Vagina (tissue), 2 donors: ENCODE measurements around the gene GFRAL. TPM values are rescaled to one million over a fixed set of nuclear protein-coding genes. Genes with fewer than 3 reads are reported as not detected.

Source experiments
- DNase-seq, 2 donors: peaks; one replicate each; pipeline ENCODE4 v3.0.0-alpha.2; 2017; ENCODE audit errors: extremely low spot score in 2 of 2
- H3K27ac ChIP-seq: fragments of 200-600 bp; sonication (generic); one replicate; pipeline ENCODE4 v1.5.1; 2019
- H3K27me3 ChIP-seq: fragments of 200-600 bp; sonication (generic); one replicate; pipeline ENCODE4 v1.5.1; 2019
- H3K36me3 ChIP-seq, 2 donors: fragments of 200-600 bp; sonication (generic); one replicate each; pipeline ENCODE4 v1.5.1; 2017 to 2019
- H3K4me1 ChIP-seq: fragments of 200-600 bp; sonication (generic); one replicate; pipeline ENCODE4 v1.5.1; 2019
- H3K4me3 ChIP-seq, 2 donors: fragments of 200-600 bp; sonication (generic); 1 replicate in 1 of 2; 2 replicates in 1 of 2; pipeline ENCODE4 v1.5.1; 2016 to 2019
- H3K9me3 ChIP-seq: fragments of 200-600 bp; sonication (generic); one replicate; pipeline ENCODE4 v1.5.1; 2019
- POLR2A ChIP-seq, 2 donors: fragments of 450-650 bp; IDR thresholded peaks; one replicate each; pipeline ENCODE4 v1.6.1; 2017; ENCODE audit warnings: antibody characterized with exemption in 2 of 2, mild to moderate bottlenecking in 2 of 2, moderate library complexity in 2 of 2
- POLR2AphosphoS5 ChIP-seq, 2 donors: sonication (generic); formaldehyde crosslinking; IDR thresholded peaks; one replicate each; pipeline ENCODE4 v1.9.0; 2017; ENCODE audit warnings: antibody characterized with exemption in 2 of 2, mild to moderate bottlenecking in 2 of 2, low read depth in 1 of 2; ENCODE audit not compliant: insufficient read depth in 1 of 2
- intact Hi-C: fragments of 100-400 bp; cut with DNase I; formaldehyde crosslinking; loops from one replicate; pipeline ENCODE4 v1.15.1; 2023
- total RNA-seq: library from RNA; depleted of rRNA; stranded (reverse); fragments of >200 nt; gene quantifications from one replicate; pipeline ENCODE4 v1.2.3, GENCODE V29; 2016
- TF ChIP-seq, protein P1 (sequence below), 3 experiments: fragments of 450-650 bp in 2 of 3; fragments of 200-600 bp in 1 of 3; sonication (generic) in 1 of 3; IDR thresholded peaks; one replicate each; pipeline ENCODE4 v1.5.1; 2017 to 2019; ENCODE audit warnings: antibody characterized with exemption in 3 of 3, mild to moderate bottlenecking in 2 of 3, moderate library complexity in 2 of 3

GFRAL gene
- total RNA-seq, 1 donor from 2014 or later: not detected

DNA sequence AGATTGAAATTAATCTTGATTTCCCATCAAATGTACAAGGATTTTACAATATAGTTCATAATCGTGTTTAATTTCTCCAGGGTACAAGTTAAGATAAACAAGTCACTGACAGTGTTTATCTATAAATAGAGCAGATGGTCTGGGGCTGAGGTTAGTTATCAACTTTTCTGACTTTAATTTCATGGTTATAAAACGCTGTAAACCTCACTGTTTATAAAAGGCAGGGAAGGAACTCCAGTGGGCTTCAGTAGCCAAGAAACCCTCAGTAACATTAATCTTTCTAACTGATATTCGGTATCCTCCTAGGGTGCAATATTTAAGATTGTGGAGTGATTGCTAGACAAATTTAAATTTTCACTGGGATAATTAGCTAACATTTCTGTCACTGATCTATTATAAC, 68.6 kb downstream of the GFRAL start:
- TF ChIP-seq POLR2AphosphoS5 (IDR thresholded peaks at IDR 0.05; ENCODE audit: insufficient read depth in 1 of 2, low read depth in 1 of 2): no peak
- TF ChIP-seq, protein P1, sequence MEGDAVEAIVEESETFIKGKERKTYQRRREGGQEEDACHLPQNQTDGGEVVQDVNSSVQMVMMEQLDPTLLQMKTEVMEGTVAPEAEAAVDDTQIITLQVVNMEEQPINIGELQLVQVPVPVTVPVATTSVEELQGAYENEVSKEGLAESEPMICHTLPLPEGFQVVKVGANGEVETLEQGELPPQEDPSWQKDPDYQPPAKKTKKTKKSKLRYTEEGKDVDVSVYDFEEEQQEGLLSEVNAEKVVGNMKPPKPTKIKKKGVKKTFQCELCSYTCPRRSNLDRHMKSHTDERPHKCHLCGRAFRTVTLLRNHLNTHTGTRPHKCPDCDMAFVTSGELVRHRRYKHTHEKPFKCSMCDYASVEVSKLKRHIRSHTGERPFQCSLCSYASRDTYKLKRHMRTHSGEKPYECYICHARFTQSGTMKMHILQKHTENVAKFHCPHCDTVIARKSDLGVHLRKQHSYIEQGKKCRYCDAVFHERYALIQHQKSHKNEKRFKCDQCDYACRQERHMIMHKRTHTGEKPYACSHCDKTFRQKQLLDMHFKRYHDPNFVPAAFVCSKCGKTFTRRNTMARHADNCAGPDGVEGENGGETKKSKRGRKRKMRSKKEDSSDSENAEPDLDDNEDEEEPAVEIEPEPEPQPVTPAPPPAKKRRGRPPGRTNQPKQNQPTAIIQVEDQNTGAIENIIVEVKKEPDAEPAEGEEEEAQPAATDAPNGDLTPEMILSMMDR (IDR thresholded peaks at IDR 0.05): no peak
- Histone ChIP-seq H3K27me3 (no peaks in the 10 kb centered on the region), H3K27ac (no peak overlapping the region), H3K4me3 (no peak overlapping the region), H3K4me1 (peaks cover 6% of the 10 kb centered on the region), H3K36me3 (no peaks in the 10 kb centered on the region), H3K9me3 (no peaks in the 10 kb centered on the region)
- no peak for DNase-seq
- intact Hi-C loops: no loop called here

DNA sequence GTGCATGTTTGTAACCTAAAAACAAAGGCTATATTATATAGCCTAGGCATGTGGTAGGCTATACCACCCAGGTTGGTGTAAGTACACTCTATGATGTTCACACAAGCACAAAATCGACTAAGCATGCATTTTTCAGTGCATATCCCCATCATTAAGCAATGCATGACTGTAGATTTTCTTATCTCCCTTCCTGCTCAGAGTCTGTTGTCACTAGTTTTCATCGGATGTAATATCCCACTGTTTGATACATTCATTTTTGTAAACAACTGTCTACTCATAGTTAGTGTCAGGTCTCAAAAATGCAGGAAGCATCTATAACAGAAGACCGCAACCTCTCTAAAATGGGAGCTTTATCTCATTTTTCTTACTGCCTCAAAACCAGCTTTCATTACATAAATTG, 70.7 kb downstream of the GFRAL start:
- Histone ChIP-seq H3K27ac (no peak overlapping the region), H3K36me3 (no peaks in the 10 kb centered on the region), H3K9me3 (no peaks in the 10 kb centered on the region), H3K4me1 (peaks cover 6% of the 10 kb centered on the region), H3K27me3 (no peaks in the 10 kb centered on the region), H3K4me3 (no peak overlapping the region)
- no peak for DNase-seq
- intact Hi-C loops: no loop called here
- TF ChIP-seq POLR2A (IDR thresholded peaks at IDR 0.05): no peak
- TF ChIP-seq POLR2AphosphoS5 (IDR thresholded peaks at IDR 0.05; ENCODE audit: insufficient read depth in 1 of 2, low read depth in 1 of 2): no peak
- TF ChIP-seq, protein P1 (IDR thresholded peaks at IDR 0.05): no peak

DNA sequence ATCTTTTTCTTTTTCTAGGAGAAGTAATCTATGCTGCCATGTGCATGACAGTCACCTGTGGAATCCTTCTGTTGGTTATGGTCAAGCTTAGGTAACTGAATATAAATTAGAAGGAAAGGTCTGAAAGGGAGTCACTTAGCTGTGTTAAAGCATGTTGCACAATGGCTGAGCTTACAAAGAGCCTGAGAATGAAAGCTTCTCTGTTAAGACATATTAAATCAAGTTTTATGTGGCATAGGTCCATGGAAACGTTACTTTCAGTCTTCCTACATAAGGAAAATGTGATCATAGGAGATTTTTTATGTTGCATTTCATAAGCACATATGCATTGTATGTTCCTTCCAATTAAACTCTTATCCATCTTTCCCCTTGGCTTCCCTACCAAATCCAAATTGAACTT, 72.1 kb downstream of the GFRAL start:
- no peaks in the 10 kb centered on the region for H3K27me3 ChIP-seq

DNA sequence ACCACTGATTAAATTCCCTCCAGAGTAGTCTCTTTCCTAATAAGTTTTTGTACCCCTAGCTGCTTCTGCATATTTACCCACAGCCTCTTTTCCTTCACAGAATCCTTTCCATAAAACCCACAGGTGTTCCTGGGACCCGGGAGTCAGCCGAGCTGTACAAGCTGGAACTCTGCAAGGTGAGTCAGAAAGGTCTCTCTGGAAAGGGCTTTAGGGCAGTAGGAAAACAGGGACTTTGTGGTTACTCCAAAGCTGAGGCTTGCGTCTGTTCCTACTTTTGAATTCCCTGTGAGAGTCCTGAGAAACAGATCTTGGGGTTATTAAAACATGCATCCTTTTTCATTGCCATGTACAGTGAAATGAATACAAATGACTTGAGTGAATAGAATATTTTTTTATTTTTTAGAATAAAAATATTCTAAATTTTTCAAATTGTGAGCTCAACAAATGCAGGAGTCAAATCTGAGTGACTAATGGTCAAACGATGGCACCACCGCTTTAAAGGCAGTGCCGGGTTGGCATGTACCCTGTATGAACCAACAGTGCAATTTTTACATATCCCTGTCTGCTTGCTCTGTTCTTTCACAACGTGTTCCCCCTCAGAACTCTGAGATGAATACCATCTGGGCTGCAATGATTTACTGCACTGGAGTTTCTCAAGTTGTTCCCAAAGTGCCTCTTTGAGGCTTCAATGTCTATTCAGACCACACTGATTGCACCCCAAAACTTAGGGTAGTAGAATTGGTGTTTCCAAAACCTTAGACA, 78.4 kb downstream of the GFRAL start:
- no peaks in the 10 kb centered on the region for H3K27me3 ChIP-seq
- no peak for TF ChIP-seq POLR2AphosphoS5 (IDR thresholded peaks at IDR 0.05; ENCODE audit: insufficient read depth in 1 of 2, low read depth in 1 of 2)
- TF ChIP-seq, protein P1 (IDR thresholded peaks at IDR 0.05): no peak
- no peak for DNase-seq
- H3K27ac ChIP-seq: no peak overlapping the region
- no peaks in the 10 kb centered on the region for H3K36me3 ChIP-seq
- no peak overlapping the region for H3K4me3 ChIP-seq
- H3K9me3 ChIP-seq: no peaks in the 10 kb centered on the region
- intact Hi-C loops: no loop called here
- no peaks in the 10 kb centered on the region for H3K4me1 ChIP-seq

More for the DNA sequence above, 72.1 kb downstream of the GFRAL start:
- Histone ChIP-seq H3K36me3 (no peaks in the 10 kb centered on the region), H3K4me1 (peaks cover 6% of the 10 kb centered on the region), H3K9me3 (no peaks in the 10 kb centered on the region), H3K4me3 (no peak overlapping the region), H3K27ac (no peak overlapping the region)
- no peak for DNase-seq
- TF ChIP-seq POLR2A (IDR thresholded peaks at IDR 0.05) (no peak), POLR2AphosphoS5 (IDR thresholded peaks at IDR 0.05; ENCODE audit: insufficient read depth in 1 of 2, low read depth in 1 of 2) (no peak)
- TF ChIP-seq, protein P1 (IDR thresholded peaks at IDR 0.05): no peak
- intact Hi-C loops: no loop called here

DNA sequence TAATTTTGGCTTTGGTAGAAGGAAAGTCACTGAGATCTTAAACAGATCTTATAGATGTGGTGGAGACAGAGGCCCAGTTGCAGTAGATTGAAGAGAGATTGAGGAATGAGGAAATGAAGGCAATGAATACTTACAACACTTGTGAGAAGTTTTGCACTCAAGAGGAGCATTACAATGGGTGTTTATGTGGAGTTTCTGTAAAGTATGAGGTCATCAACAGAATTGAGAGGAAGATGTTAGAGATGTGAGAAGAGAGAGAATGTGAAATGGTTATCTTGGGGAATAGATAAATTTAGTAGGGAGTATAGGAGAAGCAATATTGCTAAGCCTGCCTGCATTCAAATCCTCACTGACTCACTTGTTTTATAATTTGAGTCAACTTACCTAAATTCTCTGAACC, 83.4 kb downstream of the GFRAL start:
- intact Hi-C loops: no loop called here
- no peak overlapping the region for H3K27ac ChIP-seq
- DNase-seq: no peak
- no peaks in the 10 kb centered on the region for H3K36me3 ChIP-seq
- no peak overlapping the region for H3K4me3 ChIP-seq
- TF ChIP-seq, protein P1 (IDR thresholded peaks at IDR 0.05): no peak
- TF ChIP-seq POLR2A (IDR thresholded peaks at IDR 0.05): no peak
- no peak for TF ChIP-seq POLR2AphosphoS5 (IDR thresholded peaks at IDR 0.05; ENCODE audit: insufficient read depth in 1 of 2, low read depth in 1 of 2)
- no peaks in the 10 kb centered on the region for H3K27me3 ChIP-seq
- no peaks in the 10 kb centered on the region for H3K9me3 ChIP-seq
- no peaks in the 10 kb centered on the region for H3K4me1 ChIP-seq
